NCI-H1092 (cell line): Measurements from ENCODE around the gene SAFB.
A peak's percentile ranks its signal among the peaks of the same experiment; 100 is the strongest.
"Not testable (repeated sequence)": the region's sequence is repeated elsewhere in the genome, so short reads cannot be mapped to it uniquely, and the experiment has no call there.

Experiments
- DNase-seq: peaks from one replicate; lab custom pipeline; 2025; lab: John Stamatoyannopoulos, UW

Gene SAFB

DNA sequence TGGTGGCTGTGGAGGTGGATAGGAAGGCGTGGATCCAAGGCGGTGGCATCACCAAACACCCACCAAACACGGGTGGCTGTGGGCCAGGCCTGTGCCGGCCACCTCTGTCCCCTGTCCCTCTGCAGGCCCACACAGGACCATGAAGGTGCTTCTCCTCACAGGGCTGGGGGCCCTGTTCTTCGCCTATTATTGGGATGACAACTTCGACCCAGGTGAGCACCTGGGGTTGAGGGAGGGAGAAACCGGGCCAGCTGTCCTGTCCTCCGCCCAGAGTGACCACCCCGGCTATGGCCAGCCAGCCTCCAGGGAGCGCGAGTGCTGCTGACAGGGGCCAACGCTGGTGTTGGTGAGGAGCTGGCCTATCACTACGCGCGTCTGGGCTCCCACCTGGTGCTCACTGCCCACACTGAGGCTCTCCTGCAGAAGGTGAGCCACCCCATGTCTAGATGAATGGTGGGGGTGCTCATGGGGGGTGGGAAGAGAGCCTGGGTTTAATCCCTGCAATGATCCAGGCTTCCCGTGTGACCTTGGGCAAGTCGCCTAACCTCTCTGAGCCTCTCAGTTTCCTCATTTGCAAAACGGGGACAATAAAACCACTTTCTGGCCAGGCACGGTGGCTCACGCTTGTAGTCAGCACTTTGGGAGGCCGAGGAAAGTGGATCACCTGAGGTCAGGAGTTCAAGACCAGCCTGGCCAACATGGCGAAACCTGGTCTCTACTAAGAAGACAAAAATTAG, 62.0 kb downstream of the SAFB start:
- no peak for DNase-seq

GRCh38 chr19:5686326-5686646, 63.4 kb downstream of the SAFB start:
- no peak for DNase-seq

GRCh38 chr19:5686647-5687359, 63.9 kb downstream of the SAFB start:
- DNase-seq: peak; percentile 94

DNA sequence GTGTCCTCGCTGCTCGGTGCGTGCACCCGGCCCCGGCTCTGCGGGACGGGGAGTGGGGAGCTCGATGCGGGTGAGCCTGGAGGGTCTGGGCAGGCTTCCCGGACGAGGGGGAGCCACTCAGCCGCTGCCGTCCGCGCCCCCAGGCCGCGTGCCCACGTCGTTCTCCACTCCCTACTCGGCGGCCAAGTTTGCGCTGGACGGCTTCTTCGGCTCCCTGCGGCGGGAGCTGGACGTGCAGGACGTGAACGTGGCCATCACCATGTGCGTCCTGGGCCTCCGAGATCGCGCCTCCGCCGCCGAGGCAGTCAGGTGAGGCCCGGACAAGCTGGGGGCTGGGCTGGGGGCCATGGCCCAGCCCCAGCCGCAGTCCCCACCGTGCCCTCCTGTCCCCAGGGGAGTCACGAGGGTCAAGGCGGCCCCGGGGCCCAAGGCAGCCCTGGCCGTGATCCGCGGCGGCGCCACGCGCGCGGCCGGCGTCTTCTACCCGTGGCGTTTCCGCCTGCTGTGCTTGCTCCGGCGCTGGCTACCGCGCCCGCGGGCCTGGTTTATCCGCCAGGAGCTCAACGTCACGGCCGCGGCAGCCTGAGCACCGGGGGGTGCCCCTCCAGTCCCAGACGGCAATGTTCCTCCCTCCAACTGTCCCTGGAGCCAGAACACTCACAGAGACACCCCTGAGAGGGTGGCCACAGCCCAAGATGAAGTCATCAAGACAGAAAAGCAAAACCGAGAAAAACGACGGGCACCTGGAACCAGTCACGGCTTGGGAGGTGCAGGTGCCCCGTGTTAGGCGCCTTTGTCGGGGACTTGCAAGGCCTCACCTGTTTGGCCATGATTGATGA, 64.7 kb downstream of the SAFB start:
- DNase-seq: no peak

GRCh38 chr19:5688262-5688881, 65.5 kb downstream of the SAFB start:
- DNase-seq: not testable (repeated sequence)

DNA sequence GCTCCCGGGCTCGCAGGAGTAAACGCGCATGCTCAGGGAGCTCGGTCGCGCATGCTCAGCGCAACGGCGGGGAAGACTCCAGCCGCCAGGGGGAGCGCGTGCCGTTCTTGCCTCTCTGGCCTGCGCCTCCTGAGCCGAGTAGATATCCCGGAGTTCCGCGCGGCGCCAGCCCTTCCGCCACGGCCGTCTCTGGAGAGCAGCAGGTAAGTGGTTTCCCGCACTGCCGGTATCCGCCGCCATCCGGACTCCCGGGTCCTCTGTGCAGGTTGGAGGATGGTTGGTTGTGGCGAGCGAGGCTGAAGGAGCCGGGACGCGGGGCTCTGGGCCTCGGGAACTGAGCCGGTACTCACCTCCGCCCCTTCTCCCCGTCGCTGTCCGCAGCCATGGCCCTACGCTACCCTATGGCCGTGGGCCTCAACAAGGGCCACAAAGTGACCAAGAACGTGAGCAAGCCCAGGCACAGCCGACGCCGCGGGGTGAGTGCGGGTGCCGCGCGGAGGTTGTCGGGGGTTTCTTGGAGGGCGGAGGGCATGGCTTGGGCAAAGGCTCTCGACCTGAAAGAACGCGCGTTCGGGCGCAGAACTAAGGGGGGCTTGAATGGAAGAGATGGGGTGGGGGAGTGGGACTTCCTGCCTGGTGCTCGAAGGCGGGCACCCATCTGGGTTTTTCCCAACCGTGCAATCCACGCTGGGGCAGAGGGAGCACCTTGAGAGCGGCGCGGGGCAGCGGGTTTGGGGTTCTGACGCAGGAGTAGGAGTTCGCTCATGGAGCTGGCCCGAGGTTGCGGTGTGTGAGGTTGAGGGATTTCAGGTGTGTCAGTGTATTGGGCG, 67.5 kb downstream of the SAFB start, which contains the start of gene RPL36:
Gene RPL36, plus strand, starts transcription at position 171 of the 830 bp plus-strand sequence. Its CDS starts 213 bp downstream, at position 384.
- DNase-seq: peak; percentile 96

GRCh38 chr19:5690955-5691821, 68.3 kb downstream of the SAFB start:
- DNase-seq: peak; percentile 21

- DNase-seq: no peak
These were observed 69.2 kb downstream of the SAFB start for GRCh38 chr19:5691822-5692722.

DNA sequence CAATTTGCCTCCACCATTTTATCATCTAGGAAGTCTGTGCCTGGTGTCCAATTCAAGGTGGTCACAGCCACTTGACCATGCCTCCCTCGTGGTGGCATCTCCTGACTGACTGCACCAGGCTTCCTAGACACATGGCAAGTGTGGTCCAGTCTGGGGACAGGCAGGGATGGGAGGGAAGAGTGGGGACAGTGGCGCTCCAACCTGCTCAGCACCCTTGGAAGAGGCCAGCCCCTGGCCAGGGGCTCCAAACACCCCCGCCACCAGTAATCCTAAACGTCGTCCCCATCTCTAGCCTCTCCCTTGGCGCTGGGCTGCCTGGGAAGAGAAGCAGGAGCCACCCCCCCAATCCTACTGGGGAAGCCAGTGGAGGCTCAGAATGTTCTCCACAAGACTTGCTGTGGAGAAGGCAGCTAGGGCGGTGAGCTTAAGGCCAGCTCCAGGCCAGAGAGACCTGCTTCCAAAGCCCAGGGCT, 69.9 kb downstream of the SAFB start:
- no peak for DNase-seq

DNA sequence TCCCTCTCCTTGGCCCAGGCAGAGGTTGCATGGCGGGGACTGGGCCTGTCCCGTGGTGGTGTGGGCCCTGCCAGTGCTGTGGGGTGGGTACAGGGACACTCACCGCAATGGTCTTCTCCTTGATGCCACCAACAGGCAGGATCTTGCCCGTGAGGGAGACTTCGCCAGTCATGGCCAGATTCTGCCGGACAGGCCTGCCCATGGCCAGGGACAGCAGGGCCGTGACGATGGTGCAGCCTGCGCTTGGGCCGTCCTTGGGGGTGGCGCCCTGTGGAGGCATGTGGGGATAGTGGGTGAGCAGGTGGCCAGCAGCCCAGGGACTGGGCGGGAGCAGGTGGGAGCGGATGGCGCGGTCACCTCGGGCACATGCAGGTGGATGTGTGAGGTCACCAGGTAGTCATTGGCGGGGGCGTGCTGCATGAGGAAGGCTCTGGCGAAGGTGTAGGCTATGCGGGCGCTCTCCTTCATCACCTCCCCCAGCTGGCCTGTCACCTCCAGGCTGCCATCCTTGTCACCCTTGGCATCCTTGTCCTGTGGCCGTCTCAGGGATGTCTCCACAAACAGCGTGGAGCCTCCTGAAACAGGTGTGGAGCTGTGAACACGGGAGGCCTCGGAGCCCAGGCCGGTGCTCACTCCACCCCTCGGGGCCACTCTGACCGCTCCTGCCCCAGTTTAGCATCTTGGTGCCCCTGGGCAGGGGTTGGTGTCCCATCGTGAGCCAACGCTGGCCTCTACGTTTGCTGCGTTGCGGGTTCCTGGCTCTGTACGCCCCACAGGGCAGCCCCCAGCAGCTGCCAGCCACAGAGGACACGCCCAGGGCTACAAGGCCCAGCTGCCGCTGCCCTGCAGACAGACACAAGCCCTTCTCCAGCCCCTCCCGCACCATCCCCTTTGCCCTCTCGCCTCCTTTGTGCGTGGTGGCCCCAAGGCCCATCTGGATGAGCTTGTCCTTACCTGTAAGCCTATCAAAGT, 70.6 kb downstream of the SAFB start:
- no peak for DNase-seq

- DNase-seq: no peak
These were observed 71.5 kb downstream of the SAFB start for GRCh38 chr19:5694167-5694955.

DNA sequence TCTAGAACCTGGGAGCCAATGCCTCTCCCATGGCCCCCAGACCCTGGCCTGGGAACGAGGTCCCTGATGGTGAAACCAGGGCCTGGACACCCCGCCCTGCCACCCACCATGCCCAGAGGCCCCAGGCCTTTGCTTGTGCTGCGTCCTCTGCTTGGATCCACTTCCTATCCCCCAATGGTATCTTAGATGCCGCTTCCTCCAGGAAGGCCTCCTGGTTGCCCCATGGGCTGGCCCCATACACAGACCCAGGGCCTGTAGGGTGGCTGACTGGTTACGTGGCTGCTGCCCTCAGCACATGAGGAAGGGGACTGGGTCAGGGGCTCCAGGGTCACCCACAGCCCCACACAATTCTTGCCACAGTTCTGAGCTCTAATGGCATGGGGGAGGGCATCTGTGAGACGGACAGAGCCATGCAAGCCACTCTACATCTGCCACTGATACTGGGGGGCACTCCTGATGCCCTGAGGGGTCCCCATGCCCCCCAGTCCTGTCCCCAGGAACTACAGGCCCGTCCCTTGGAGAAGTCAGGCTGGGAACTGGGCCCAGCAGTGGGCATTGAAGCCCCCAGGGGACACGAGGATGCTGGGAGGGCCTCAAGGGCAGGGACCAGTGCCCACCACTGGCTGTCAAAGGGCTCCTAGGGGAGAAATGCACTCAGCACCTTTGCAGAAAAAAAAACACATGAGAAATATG, 72.2 kb downstream of the SAFB start:
- DNase-seq: no peak

DNA sequence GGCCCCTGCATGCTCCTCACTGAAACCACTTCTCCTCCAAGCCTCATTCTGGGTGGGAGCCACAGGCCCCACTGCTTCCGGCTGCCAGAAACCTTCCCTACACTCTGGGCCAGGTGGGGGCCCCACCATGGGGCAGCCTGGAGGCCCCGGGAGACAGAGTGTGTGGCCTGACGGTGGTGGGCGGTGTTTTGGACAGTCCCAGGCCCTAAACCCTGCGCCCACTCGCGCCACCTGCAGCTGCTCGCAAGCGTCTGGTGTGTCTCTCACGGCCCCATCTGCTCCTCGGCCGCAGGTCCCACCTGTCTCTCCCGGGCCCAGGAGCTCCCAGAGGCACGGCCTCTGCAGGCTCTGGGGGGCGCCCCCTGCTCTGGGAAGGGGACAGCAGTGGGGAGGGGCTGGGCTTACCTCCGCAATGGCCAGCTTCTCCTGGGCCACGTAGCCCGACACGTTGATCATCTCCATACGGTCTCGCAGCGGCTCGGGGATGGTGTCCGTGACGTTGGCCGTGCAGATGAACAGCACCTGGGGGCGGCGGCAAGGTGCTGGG, 72.8 kb downstream of the SAFB start:
- no peak for DNase-seq

DNA sequence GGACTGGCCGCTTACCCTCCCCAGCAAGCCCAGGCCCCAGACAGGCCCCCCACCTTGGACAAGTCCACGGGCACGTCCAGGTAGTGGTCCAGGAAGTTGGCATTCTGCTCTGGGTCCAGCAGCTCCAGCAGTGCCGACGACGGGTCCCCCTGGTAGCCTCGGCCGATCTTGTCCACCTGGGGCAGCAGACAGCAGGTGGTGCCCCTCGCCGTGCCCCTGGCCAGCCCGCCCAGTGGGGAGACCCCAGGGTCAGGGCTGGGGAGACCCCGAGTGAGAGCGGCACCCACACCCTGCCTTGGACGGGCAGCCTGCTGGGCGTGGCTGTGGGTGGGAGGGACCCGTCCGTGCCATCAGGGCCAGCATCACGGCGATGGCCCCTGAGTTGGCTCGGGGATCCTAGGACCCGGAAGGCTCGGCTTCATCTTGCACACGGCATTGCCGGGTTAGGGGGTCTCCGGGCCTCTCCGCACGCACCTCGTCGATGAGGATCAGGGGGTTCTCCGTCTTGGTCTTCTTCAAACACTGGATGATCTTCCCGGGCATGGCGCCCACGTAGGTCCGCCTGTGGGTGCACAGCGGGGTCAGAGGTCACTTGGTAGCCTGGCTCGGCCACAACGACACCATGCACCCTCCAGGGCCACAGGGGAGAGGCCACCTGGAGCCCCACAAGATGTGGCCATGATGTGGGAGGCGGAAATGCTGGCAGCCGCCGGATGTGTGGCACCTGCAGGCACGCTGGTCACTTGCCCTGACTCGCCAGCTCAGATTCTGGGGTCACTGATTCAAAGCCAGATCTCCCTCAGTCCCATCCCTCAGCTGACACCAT, 73.5 kb downstream of the SAFB start:
- DNase-seq: no peak
